Measurements from ENCODE around the gene DOCK10.

- TF ChIP-seq CTCF (conservative IDR thresholded peaks at IDR 0.05; ENCODE audit: low read length) (no peak), EZH2phosphoT487 (IDR thresholded peaks at IDR 0.05; ENCODE audit: borderline replicate concordance, low read depth, low read length) (no peak)
Observed at GRCh38 chr2:224894356-224894755, 147.9 kb downstream of the DOCK10 start.
